GM19397 (cell line): ENCODE data around the gene CLCN5.

Source experiments
- ATAC-seq: cut with Tn5 transposase; IDR thresholded peaks from one replicate; pipeline ENCODE4 v1.9.1; 2021; ENCODE audit warnings: mild to moderate bottlenecking, moderate library complexity; ENCODE audit not compliant: unreplicated experiment

CLCN5 gene

DNA sequence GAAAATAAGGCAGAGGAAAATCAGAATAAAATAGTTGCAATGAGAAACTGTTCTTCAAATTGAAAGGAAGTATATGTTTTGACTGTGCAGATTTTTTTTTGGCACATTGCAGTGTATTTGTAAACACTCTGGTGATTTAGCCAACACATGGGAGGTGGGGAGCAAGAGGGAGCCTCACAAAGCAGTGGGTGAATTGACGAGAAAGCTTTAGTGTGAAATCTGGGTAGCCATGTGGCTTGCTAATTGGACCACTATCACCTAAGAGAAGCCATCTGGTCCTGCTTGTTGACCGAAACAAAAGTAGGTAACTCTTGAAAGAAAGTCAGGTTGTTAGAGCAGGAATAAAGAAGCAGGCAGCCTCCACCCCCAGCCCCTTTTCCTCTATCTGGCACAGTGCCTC lies 10.4 kb downstream of the CLCN5 start:
- no peak for ATAC-seq

DNA sequence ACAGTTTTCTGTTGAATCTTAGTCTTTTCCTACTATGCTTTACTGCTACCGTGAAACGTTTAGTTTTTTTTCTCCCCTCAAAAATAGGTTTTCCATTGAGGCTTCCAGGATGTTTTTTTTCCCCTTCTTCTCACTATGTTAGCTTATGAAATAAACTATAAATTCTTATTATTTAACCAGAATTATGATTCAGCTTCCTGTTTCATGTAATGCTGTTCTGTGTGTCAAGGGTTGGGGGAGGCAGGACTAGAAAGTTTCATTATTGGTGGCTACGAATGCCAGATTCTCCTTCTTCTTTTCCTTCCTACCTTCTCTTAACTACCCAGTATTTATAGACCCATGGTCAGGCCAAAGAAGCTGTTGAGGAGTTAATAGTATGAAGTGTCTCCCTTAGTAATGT lies 11.8 kb downstream of the CLCN5 start:
- no peak for ATAC-seq

DNA sequence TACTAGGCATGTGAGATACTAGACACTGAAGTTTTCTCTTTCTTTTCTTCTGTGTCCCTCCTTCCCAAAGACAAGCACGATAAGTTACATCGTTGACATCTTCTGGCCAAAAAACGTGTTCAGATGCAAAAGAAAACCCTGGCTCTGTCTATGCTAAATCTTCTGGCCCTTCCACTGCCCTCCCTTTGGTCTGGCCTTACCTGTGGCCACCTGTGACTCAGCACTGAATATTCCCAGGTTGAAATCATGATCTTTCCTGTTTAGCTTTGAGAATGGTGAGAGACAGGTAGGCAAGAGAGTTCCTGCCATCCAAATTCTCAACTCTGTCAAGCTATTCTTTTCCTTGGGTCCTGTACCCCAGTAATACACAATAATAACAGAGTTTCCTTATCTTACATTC lies 12.3 kb downstream of the CLCN5 start:
- ATAC-seq: no peak

DNA sequence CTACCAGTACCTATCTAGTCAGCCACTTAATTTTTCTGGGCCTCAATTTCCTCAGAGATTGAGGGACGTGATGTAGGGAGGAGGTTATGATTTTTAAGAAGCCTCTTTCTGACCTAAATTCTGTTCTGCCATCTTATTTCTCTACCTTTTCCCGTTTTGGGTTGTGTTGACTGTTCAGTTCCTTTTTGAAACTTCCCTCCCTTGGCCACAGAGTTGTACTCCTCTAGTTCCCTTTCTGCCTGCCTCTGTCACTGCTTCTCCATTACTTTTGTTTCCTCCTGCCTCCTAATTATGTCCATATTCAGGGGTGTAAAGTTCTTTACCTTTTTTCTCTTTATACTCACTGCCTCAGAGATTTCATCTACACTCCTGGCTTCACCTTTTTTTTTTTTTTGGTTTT lies 25.4 kb downstream of the CLCN5 start:
- no peak for ATAC-seq

DNA sequence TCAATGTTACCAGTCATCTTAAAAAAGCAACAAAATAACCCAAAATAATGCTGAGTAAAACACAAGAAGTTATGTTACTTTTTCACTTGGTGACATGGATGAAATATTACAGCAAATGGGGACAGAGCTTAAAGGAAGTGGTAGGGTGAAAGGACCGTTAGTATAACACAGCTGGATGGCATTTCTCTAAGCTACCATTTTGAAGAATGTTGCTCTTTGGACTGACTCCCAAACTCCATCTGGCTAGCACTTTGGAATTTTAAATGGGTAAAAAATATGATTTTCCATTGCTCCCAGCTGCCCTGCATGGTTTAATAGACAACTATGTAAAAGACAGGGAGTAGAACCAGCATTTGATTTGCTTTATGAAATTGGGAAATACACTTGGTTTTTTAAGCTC lies 27.6 kb downstream of the CLCN5 start:
- no peak for ATAC-seq

DNA sequence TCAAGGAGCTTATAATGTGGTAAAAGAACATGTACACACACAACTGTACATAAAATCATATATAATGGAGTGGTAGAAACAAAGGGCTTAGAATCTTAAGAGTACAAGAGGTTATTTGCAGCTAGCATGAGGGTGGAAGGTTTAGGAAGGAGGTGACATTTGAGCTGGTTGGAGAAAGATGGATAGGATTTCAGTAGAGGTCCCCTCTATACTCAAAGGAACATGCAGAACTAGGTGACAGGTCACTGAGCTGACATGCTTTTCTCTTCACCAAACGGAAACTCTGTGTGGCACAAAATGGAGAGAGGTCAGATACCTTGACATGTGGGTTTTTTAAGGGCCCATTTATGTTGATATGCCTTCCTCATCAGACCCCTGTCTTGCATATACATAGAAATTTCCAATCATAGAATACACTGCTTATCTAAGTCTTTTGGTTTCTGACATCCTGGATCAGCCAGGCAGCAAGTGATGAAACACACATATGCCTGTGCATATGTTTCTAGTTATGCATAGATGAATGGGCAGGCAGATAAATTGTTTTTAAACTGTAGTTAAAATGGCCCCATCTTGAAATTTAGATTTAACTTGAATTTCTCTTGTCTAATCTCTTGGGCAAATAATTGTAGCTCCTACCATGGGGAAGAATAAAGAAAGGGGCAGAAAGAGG lies 29.3 kb downstream of the CLCN5 start:
- no peak for ATAC-seq

DNA sequence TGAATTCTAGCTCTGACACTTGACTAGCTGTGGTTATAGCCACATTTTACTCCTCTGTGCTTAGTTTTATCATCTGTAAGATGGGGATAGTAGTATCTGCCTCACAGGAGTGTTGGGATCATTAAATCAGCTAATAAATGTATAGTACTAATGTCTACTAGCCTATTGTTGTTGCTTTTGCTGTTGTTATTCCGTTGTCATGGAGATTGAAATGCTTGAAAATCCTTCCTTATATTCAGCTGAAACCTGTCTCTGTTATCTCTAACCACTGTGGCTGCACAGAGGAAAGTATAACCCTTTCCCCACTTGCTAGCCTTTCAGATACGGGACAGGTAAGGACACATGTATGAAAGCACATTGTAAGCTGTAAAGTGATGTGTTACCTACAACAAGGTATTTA lies 33.9 kb downstream of the CLCN5 start:
- ATAC-seq: no peak

DNA sequence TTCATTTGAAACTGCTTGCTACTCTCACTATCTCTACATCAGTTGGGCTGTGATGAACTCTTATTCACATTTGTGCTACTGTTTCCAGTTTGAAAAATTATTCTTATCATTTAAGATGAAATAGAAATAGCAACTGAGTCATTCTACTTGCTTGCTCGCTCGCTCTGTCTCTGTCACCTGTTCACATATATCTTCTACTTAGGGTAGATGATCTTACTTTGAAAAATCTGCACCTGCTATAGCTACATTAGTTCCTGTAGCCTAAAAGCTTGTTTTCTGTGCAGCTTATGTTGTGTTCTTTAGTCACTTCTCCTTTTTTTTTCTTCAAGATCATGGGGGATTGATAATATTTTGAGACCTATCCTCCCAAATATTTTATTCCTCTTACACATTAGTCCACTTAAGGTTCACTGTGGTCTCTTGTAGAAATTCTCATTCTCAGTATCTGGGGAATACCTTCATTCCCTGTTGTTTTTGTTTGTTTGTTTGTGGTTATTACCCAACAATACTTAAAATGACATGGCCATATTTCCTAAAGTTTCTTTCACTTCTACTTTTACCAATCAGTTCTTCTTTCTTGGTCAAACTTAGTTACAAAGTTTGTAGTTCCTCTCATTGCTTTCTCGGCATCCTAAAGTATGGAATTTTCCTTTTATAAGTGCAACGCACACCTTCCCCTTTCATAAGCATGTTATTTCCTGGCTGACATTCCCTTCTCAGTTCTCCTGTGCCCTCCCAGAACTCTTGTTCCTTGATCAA lies 36.5 kb downstream of the CLCN5 start:
- no peak for ATAC-seq

DNA sequence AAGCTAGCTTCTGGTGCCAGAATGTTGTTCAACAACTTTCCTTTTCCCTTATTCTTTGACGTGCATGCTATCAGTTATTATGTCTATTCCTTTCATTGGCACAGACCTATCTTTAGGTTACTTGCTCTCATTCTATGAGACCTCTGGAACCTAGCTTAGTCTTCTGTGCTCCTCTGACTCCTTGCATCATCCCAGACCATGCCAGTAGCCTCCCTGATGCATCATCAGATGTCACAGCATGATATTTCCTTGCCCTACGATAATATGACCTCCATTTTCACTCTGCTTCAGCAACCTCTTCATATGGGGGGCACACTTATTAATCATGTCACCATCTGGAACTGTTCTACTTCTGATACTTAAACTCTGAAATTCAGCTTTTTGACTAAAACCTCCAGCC lies 37.2 kb downstream of the CLCN5 start:
- ATAC-seq: no peak

DNA sequence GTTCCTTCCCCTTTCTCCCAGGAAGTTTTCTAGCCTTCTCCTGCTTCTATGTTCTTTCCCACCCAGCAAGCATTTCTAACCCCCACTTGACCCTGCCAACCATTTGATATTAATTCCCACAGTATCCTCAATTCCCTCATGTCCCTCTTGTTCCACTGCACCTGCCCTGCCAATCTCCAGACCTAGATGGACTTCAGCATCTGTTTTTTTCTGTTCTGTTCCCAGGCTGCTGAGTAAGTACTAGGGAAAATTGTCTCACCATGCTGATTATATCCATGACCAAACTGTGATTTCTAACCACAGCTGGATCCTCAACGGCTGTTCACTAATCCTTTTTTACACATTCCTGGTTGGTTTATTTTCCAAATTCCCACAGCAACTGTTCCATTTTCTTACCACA lies 37.7 kb downstream of the CLCN5 start:
- ATAC-seq: no peak

DNA sequence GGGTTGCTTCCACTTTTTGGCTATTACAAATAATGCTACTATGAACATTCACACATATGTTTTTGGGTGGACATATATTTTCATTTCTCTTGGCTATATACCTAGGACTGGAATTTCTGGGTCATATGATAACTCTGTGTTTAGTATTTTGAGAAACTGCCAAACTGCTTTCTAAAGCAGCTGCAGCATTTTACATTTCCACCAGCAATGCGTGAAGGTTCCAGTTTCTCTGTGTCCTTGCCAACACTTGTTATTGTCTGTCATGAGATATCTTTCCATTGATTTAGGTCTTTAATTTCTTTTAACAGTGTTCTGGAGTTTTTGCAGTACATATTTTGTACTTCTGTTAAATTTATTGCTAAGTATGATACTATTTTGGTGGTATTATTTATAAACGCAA lies 48.3 kb downstream of the CLCN5 start:
- no peak for ATAC-seq

DNA sequence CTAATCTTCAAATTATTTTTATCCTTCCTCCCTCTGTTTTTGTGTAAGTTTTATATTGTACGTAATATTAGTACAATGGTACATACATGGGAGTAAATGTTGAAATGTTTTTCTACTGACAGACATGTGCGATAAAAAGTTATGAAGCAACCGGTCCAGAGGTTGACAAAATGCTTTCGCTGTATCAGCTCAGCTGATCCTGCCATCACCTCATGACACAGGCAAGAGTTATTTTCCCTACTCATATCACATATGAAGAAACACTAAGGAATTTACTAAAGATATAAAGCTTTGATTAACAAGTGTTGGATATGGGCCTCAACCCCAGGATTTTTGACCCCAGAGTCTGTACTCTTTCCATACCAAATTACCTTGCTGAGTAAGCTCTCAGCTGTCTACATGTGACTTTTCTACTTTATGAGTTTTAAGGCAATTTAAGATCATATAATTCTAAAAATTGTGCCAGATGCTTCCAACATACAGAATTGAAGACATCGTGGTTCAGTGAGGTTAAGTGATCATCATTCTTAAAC lies 50.0 kb downstream of the CLCN5 start:
- ATAC-seq: no peak

DNA sequence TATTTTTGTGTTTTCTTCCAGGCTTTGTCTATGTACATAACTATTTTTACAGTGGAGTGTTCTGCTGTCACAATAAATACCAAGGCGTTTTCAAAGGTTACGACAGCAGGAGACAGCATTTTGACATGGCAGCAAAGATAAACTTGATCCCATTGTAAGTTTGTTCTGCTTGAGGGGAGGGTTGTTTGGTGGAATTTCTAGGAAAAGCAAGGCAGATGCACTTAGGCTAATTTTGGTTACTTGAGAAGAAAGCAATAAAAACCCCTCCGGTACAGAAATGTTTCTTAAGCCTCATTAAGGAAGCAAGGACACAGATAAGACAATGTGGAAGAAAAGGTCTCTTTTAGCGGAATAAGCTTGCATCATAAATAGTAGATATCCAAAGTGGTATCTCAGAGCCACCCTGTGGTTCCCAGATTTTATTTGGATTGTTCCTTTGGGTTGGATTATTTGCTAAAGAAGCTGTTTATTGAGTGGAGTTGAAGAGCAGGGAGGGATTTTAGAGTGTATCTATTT lies 54.3 kb downstream of the CLCN5 start:
- no peak for ATAC-seq

DNA sequence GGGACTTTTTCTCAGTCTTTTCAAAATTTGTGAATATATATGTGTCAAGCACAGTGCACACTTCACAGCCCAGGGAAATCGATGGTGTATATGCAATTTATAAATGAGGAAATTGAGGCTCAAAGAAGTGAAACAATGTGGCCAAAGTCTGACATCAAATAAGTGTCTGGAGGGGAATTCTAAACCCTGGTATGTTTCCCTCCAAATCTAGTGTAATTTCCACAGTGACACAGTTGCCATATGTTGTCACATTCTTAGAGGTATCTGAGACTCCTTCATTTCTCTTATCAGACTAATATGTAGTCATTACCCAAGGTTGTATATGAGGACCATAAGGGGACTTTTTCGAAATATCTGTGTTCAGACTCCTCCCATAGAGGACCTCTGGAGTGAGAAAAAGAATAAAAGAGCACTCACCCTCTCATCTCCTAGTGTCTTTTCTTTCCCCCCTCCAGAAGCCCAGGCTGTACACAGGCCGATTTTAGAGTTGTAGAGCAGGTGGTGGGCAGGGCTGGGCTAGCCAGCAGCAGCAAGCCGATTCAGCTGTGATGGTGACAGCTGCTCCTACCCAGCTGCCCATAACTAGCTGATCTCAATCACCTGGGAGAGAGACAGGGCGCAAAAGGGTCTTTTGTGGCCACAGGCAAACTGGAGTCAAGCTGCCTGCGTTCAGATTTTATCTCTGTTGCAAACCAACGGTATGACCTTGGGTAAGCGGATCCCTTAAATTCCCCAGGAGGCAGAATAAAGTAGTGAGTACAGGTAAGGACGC lies 55.1 kb downstream of the CLCN5 start:
- ATAC-seq: no peak

DNA sequence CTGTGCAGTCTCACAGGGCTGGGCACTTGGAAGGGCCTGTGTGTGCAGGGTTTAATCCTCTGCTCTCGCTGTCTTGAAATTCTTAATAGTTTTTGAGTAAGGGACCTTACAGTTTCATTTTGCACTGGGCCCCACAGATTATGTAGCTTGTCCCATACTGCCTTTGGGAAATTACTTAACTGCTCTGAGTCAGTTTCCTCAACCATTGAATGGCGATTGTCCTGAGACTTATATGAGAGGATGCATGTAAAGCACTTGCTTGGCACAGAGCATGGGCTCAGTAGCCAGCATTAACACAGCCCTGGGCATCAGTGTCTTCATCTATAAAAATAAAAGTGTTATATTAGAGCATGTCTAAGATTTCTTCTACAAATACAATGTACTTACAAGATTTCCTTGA lies 55.8 kb downstream of the CLCN5 start:
- ATAC-seq: no peak

DNA sequence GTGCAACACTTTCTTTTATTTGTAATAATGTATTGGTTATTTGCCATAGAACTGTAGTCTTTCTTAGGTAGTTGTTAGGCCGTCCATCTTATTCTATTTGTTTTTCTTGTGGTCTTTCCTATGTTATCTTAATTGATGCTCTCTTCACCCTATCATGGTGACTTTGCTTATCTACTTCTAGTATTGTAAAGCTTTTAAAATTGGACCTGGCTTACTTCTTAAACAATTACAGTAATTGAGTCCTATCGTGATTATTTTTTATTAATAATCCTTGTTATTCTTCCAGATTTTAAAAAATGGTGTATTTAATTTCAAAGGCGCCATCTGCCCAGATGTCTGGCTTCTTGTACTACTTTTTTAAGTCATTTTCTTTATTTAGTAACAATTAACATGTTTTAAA lies 63.7 kb downstream of the CLCN5 start:
- no peak for ATAC-seq

DNA sequence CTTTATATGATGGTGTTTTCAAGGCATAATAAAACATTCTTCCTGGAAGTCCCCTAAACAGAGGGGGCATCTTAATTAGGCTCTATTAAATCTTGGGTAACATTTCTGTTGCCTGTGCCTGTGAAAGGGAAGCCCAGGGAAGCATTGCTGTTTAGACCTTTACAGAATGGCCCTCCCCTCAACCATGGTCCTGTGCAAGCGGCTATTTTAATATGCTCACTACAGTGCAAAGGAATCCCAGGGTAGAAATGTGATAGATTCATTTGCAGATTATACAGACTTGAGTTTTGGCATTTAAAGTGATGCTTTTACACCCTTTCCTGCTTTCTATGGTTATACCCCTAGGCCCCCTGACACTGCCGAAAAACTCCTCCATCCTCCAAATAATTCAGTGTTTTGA lies 65.3 kb downstream of the CLCN5 start:
- ATAC-seq: no peak

DNA sequence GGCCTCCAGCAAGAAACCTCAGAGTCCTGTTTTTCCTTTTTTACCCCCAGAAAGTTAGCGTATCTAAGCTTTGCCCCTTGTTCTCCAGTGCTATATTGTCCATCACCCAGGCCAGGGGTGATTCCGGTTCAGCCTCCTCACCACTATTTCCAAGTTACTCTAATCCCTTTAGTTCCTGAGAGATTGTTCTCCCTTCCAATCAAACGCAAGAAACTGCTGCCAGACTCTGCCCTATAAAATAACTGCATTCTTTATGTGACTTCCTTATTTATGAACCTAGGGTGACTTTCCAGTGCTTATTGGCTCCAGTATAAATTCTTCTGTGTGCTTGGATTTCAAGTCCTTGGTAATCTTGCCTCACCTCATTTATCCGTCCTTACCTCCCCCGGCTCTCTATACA lies 65.7 kb downstream of the CLCN5 start:
- no peak for ATAC-seq

DNA sequence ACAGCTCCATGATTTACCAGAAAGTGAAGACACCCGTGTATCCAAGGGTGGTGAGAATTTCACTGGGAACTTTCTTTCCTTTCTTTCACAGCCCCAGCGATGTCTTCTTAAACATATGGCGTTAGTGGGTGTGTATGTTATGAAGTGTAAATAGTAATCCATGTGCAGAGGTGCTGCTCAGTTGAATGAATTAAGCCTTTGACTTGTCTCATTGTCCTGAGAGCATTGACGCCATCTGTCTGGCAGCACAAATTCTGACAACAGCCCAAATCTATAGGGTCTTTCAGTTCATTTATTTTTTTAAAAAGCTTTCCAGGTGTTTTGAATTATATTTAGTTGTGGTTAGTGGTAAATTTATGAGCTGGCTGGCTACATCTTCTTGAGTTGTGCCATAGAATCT lies 69.4 kb downstream of the CLCN5 start:
- no peak for ATAC-seq

DNA sequence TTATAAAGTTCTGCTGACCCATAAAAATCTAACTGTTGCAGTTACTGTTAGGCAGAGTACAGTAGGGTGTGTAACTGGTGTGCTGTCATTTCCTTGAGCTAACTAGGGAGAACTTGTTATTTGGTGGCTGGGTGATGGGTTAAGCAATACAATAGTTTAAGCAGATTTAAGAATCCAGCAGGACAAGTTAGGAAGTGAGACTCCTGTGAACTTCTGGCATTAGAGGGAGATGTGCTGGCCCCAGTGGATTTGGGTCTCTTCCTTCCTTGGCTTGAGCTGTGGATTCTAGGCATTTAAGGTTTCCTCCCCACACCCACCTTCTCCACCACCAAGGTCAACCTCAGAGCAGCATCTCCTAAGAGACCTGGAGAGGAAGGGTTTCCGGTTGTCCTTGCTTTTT lies 70.5 kb downstream of the CLCN5 start:
- no peak for ATAC-seq

DNA sequence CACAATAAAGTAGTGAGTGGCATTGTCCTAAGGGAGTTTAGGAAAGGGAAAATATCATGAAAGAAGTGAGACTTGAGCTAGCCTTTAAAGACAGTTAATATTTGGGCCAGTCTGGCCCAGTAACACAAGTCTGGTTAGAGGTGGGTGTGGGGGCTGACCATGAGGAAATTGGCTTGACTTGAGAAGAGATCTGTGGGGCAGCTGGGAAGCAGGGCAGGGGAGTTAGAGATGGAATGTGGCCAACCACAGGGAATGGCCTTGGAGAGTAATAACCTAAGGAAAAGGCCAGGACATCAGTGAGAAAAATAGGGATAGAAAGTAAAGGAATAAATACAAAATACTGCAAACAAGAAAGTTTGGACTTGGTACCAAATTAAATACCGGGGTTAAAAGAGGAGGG lies 71.3 kb downstream of the CLCN5 start:
- no peak for ATAC-seq
